Lower leg skin (tissue), 4 donors: ENCODE data around the gene WHRN. TPM values are rescaled to one million over a fixed set of nuclear protein-coding genes. Genes with fewer than 3 reads are reported as not detected.

ENCODE experiments used
- DNase-seq, 2 donors: peaks; one replicate each; pipeline ENCODE4 v3.0.0-alpha.2; 2019; ENCODE audit warnings: low spot score in 2 of 2
- H3K4me3 ChIP-seq: fragments of 200-600 bp; sonication (generic); 2 replicates; pipeline ENCODE4 v1.5.1; 2017; ENCODE audit warnings: mild to moderate bottlenecking, low read depth; ENCODE audit not compliant: poor library complexity, severe bottlenecking
- POLR2A ChIP-seq, 2 donors: fragments of 450-650 bp; IDR thresholded peaks; one replicate each; pipeline ENCODE4 v1.6.1; 2016 to 2017; ENCODE audit warnings: antibody characterized with exemption in 2 of 2, mild to moderate bottlenecking in 1 of 2, moderate library complexity in 1 of 2
- WGBS, 2 donors: methylation state at CpG; one replicate each; pipeline ENCODE4 v1.1.5; 2018; 5-methylcytosine and 5-hydroxymethylcytosine counted together
- intact Hi-C: fragments of 100-400 bp; cut with DNase I; formaldehyde crosslinking; loops from one replicate; pipeline ENCODE4 v1.15.0; 2023; ENCODE audit warnings: low total_unique reads
- total RNA-seq, 4 donors: library from RNA; depleted of rRNA; stranded (reverse); fragments of >200 nt; gene quantifications; one replicate each; pipeline ENCODE4 v1.1.0, GENCODE V29; 2016
- TF ChIP-seq, protein P1 (sequence below), 3 donors: fragments of 450-650 bp; IDR thresholded peaks; one replicate each; pipeline ENCODE4 v1.5.1; 2016; ENCODE audit warnings: antibody characterized with exemption in 3 of 3, mild to moderate bottlenecking in 3 of 3, moderate library complexity in 2 of 3

Gene WHRN
- total RNA-seq, 4 donors from 2014 or later, result 8.7 to 15.0 (median 10.5) TPM

DNA sequence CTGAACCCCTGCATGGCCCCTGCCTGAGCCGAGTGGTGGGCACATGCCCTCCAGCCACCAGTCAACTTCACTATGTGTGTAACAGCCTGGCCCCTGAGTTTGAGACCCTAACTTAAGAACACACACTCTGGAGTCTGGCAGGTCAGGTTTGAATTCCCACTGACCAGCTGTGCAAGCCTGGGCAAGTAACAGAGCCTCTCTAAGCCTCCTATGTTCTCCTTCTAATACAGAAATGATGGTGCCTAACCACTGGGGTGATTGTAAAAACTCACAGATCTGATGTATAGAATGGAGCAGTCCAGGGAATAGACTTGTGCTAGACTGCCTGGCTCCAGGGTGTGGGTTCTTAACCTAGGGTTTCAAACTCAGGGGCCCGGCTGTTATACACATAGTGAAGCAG, 100.7 kb downstream of the WHRN start:
- intact Hi-C loops, result loop anchor here (10.0 kb wide), 1 partner anchor 80 kb away; no protein-coding TSS in a partner anchor
- WGBS, 2 donors, result 88% methylated on average over 2 of the region's 2 CpGs
- no peak overlapping the region for H3K4me3 ChIP-seq
- no peak for DNase-seq
- TF ChIP-seq, protein P1, sequence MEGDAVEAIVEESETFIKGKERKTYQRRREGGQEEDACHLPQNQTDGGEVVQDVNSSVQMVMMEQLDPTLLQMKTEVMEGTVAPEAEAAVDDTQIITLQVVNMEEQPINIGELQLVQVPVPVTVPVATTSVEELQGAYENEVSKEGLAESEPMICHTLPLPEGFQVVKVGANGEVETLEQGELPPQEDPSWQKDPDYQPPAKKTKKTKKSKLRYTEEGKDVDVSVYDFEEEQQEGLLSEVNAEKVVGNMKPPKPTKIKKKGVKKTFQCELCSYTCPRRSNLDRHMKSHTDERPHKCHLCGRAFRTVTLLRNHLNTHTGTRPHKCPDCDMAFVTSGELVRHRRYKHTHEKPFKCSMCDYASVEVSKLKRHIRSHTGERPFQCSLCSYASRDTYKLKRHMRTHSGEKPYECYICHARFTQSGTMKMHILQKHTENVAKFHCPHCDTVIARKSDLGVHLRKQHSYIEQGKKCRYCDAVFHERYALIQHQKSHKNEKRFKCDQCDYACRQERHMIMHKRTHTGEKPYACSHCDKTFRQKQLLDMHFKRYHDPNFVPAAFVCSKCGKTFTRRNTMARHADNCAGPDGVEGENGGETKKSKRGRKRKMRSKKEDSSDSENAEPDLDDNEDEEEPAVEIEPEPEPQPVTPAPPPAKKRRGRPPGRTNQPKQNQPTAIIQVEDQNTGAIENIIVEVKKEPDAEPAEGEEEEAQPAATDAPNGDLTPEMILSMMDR (IDR thresholded peaks at IDR 0.05), result no peak
- no peak for TF ChIP-seq POLR2A (IDR thresholded peaks at IDR 0.05)

DNA sequence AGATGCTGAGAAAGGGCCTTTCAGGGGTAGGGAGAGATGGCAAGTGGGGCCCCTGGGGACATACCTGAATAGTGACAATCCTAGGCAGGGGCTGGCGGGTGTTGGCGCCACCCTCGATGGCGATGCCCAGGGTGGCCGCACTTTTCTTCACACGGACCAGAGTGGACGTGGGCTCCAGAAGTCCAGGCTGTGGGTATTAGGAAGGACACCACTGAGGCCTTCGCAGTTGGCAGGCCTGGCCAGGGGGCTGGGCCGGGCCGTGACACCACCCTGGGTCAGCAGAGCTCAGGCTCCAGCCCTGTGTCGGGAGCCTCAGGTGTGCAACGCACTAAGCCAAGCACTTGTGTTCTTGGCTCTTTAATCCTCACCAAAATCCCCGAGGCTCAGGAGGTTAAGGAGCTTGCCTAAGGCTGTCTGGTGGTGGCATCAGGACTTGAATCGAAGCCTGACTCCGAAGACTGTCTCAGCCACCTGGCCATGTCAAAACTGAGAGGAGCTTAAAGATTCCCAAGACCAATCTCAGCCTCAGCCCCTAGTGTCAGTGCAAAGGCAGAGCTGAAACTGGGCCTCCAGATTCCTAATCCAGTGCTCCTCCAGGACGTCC, 102.0 kb downstream of the WHRN start:
- no peak overlapping the region for H3K4me3 ChIP-seq
- TF ChIP-seq, protein P1 (IDR thresholded peaks at IDR 0.05), result no peak
- no peak for TF ChIP-seq POLR2A (IDR thresholded peaks at IDR 0.05)
- DNase-seq, result no peak
- 85 to 86% methylated on average over 9 to 14 of the region's 16 CpGs for WGBS, 2 donors
- intact Hi-C loops, result loop anchor here (10.0 kb wide), 1 partner anchor 82 kb away; no protein-coding TSS in a partner anchor

DNA sequence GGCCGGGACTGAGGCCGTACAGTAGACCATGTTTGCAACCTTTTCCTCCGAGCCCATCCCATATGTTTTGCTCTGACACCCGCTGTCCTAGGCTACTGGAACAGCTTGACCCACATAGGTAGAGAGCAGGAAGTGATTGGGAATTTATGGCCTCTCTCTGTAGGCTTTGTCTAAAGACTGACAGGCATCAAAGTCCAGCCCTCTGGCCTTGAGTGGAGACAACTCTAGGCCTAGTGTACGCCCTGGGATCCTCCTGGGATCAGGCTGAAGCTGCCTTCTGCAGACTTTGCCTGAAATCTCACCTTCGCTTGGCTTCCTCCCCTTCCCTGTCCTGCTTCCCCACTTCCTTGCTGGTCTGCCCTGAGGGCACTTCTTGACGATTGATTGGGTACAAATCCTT, 103.9 kb downstream of the WHRN start:
- DNase-seq, result no peak
- TF ChIP-seq, protein P1 (IDR thresholded peaks at IDR 0.05), result no peak
- H3K4me3 ChIP-seq, result no peak overlapping the region
- WGBS, 2 donors, result 82 to 86% methylated on average over 7 of the region's 7 CpGs
- intact Hi-C loops, result loop anchor here (10.0 kb wide), 1 partner anchor 83 kb away; no protein-coding TSS in a partner anchor

DNA sequence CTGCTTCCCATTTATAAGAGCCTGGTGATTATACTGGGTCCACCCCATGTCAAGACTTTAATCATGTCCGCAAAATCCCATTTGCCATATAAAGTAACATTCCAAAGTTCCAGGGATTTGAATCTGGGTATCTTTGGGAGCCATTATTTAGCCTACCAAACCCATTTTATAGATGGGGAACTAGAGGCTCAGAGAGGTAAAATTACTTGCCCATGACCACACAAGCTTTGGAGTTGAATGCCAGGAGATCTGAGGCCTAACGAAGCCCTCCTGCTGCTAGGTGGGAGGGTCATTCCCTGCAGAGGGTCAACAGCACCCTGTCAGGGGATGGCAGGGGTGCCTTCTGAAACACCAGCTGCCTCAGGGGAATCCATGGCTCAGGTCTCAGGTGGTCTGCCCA, 104.5 kb downstream of the WHRN start:
- no peak overlapping the region for H3K4me3 ChIP-seq
- 86 to 95% methylated on average over 2 of the region's 2 CpGs for WGBS, 2 donors
- DNase-seq, result no peak
- no peak for TF ChIP-seq POLR2A (IDR thresholded peaks at IDR 0.05)
- TF ChIP-seq, protein P1 (IDR thresholded peaks at IDR 0.05), result no peak
- intact Hi-C loops, result loop anchor here (10.0 kb wide), 1 partner anchor 84 kb away; no protein-coding TSS in a partner anchor

DNA sequence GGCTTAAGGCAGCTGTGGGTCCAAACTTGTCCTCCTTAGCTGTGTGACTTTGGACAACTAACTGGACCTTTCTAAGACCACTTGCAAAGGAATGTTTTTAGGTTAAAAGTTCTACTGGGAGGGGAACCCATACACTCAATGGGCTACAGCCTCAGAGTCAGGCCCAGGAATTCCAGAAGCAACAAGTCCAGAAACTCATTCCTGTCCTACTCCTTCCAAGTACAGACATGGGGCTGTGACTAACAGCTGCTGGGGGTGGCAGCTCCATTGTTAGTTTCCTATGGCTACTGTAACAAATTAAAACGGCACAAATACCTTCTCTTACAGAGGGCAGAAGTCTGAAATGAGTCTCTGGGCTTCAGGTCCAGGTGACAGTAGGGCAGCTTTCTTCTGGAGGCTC, 105.1 kb downstream of the WHRN start:
- 33% methylated on average over 1 of the region's 1 CpG for WGBS, 2 donors
- intact Hi-C loops, result loop anchor here (10.0 kb wide), 1 partner anchor 85 kb away; no protein-coding TSS in a partner anchor
- no peak overlapping the region for H3K4me3 ChIP-seq
- no peak for DNase-seq
- TF ChIP-seq, protein P1 (IDR thresholded peaks at IDR 0.05), result no peak
- no peak for TF ChIP-seq POLR2A (IDR thresholded peaks at IDR 0.05)

DNA sequence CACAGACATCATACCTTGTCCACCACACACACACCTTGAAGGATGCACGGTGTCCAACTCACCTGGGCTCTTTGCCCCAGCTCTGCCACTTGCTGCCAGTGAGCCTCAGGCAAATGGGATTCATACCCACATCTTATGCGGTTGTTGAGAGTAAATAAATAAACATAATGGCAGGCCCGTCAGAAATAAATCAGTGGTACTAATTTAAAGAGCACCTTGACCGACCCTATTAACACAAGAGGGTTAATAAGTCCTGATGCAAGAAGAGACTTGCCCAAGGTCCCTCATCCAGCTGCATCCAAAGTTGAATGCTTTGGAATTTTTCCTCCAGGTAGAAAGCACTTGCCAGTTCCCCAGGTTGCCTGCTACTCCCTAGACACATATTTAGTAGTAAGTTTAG, 105.9 kb downstream of the WHRN start:
- intact Hi-C loops, result no loop called here
- no peak overlapping the region for H3K4me3 ChIP-seq
- no peak for TF ChIP-seq POLR2A (IDR thresholded peaks at IDR 0.05)
- TF ChIP-seq, protein P1 (IDR thresholded peaks at IDR 0.05), result no peak
- no peak for DNase-seq
- 53 to 55% methylated on average over 4 of the region's 4 CpGs for WGBS, 2 donors
